Measurements from ENCODE around the gene C1QTNF6. TPM values are rescaled to one million over a fixed set of nuclear protein-coding genes. Genes with fewer than 3 reads are reported as not detected.

Gene C1QTNF6
- polyA plus RNA-seq, 1 donor: 18.6 TPM

DNA sequence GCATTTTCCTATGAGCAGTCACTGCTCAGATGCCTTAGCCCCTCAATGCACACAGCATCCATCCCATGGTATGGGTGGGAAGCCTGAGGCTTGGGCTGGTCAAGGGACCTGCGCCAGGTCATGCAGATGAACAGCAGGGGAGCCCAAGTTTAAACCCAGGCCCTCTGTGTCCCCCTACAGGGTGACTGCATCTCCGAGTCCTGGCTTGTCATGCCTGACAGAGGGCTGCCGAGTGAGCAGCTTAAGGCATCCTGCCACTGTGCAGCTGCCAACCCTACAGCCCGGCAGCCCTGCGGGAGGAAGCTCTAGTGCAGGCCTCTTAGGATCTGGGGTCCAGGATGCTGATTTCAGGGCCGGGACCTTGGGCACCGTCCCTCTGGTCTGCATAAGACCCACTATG is 48.3 kb downstream of the C1QTNF6 start:
- WGBS (ENCODE audit: insufficient coverage, low lambda C conversion rate): no CpG with 5 or more reads among the region's 7 CpGs
- Histone ChIP-seq H3K36me3 (ENCODE audit: control insufficient read depth, insufficient read depth, low read length) (no peaks in the 10 kb centered on the region), H3K4me3 (ENCODE audit: low read length) (no peak overlapping the region), H3K27me3 (ENCODE audit: control insufficient read depth, insufficient read depth, low read length) (no peaks in the 10 kb centered on the region), H3K27ac (ENCODE audit: low read length) (no peak overlapping the region), H3K4me1 (ENCODE audit: control insufficient read depth, insufficient read depth, low read length) (no peaks in the 10 kb centered on the region), H3K9me3 (ENCODE audit: control insufficient read depth, low read depth, low read length) (no peaks in the 10 kb centered on the region)
- no peak for DNase-seq

GRCh38 chr22:37138849-37139561 is 49.0 kb downstream of the C1QTNF6 start:
- no peaks in the 10 kb centered on the region for H3K9me3 ChIP-seq (ENCODE audit: control insufficient read depth, low read depth, low read length)
- H3K4me1 ChIP-seq (ENCODE audit: control insufficient read depth, insufficient read depth, low read length): no peaks in the 10 kb centered on the region
- H3K4me3 ChIP-seq (ENCODE audit: low read length): no peak overlapping the region
- H3K27ac ChIP-seq (ENCODE audit: low read length): no peak overlapping the region
- H3K27me3 ChIP-seq (ENCODE audit: control insufficient read depth, insufficient read depth, low read length): no peaks in the 10 kb centered on the region
- H3K36me3 ChIP-seq (ENCODE audit: control insufficient read depth, insufficient read depth, low read length): no peaks in the 10 kb centered on the region
- WGBS (ENCODE audit: insufficient coverage, low lambda C conversion rate): no CpG with 5 or more reads among the region's 16 CpGs
- no peak for DNase-seq

DNA sequence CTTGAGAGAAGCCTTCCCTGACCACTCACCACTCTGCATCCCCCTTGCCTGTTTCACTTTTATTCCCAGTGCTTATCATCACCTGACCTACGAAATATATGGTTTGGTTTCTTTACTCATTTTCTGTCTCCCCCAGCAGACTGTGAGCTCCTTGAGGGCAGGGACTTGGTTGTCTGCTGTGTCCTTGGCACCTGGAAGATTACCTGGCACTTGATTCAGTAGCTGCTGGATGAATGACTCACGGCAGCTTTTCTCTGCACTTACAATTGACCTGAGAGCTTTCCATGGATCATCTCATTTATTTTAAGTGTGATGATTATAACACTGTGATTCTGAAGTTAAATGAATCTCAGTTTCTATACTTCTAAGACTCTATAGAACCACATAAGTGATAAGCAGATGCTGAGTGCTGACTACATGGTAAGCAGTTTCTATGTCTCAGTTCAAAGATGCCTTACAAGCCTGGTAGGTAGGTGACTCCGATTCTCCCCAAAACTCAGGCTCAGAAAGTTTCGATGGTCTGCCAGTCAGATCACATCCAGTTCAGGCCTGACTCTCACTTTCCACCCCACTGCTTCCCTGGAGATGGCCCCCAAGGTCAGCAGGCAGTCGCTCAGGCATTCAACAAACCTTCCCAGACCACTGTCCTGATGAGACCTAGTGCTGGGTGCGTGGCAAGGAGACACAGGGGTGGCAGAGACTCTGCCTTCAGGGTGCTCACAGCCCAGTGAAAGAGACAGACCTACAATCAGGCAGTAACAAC is 50.0 kb downstream of the C1QTNF6 start:
- no peak for DNase-seq
- Histone ChIP-seq H3K27me3 (ENCODE audit: control insufficient read depth, insufficient read depth, low read length) (no peaks in the 10 kb centered on the region), H3K27ac (ENCODE audit: low read length) (no peak overlapping the region), H3K4me1 (ENCODE audit: control insufficient read depth, insufficient read depth, low read length) (no peaks in the 10 kb centered on the region), H3K36me3 (ENCODE audit: control insufficient read depth, insufficient read depth, low read length) (no peaks in the 10 kb centered on the region), H3K4me3 (ENCODE audit: low read length) (no peak overlapping the region), H3K9me3 (ENCODE audit: control insufficient read depth, low read depth, low read length) (no peaks in the 10 kb centered on the region)
- 100% methylated on average over 1 of the region's 6 CpGs for WGBS (ENCODE audit: insufficient coverage, low lambda C conversion rate)

DNA sequence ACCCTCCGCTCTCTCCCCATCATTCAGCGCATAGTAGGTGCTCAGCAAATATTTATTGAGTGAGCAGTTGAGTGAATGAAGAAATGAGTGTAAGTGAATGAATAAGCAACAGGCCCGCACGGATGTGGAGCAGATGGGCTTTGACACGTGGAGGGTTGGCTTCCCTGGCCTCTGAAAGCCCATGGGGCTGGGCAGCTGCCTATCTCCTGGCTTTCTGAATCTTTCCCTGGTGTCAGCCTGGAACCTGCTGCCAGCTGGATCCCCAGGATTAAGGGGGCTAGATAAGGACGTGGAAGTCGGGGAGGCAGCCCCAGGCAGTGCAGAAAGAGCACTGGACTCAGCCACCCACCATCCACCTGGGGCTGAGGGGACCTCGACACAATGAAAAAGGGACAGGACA is 50.9 kb downstream of the C1QTNF6 start:
- Histone ChIP-seq H3K27ac (ENCODE audit: low read length) (no peak overlapping the region), H3K9me3 (ENCODE audit: control insufficient read depth, low read depth, low read length) (no peaks in the 10 kb centered on the region), H3K4me3 (ENCODE audit: low read length) (no peak overlapping the region), H3K27me3 (ENCODE audit: control insufficient read depth, insufficient read depth, low read length) (no peaks in the 10 kb centered on the region), H3K4me1 (ENCODE audit: control insufficient read depth, insufficient read depth, low read length) (no peaks in the 10 kb centered on the region), H3K36me3 (ENCODE audit: control insufficient read depth, insufficient read depth, low read length) (no peaks in the 10 kb centered on the region)
- no peak for DNase-seq
- no CpG with 5 or more reads among the region's 8 CpGs for WGBS (ENCODE audit: insufficient coverage, low lambda C conversion rate)

GRCh38 chr22:37135023-37135422 is 53.0 kb downstream of the C1QTNF6 start:
- no peaks in the 10 kb centered on the region for H3K9me3 ChIP-seq (ENCODE audit: control insufficient read depth, low read depth, low read length)
- no peak for DNase-seq
- H3K27ac ChIP-seq (ENCODE audit: low read length): no peak overlapping the region
- H3K4me1 ChIP-seq (ENCODE audit: control insufficient read depth, insufficient read depth, low read length): no peaks in the 10 kb centered on the region
- no peaks in the 10 kb centered on the region for H3K36me3 ChIP-seq (ENCODE audit: control insufficient read depth, insufficient read depth, low read length)
- WGBS (ENCODE audit: insufficient coverage, low lambda C conversion rate): no CpG with 5 or more reads among the region's 12 CpGs
- no peak overlapping the region for H3K4me3 ChIP-seq (ENCODE audit: low read length)
- H3K27me3 ChIP-seq (ENCODE audit: control insufficient read depth, insufficient read depth, low read length): no peaks in the 10 kb centered on the region

DNA sequence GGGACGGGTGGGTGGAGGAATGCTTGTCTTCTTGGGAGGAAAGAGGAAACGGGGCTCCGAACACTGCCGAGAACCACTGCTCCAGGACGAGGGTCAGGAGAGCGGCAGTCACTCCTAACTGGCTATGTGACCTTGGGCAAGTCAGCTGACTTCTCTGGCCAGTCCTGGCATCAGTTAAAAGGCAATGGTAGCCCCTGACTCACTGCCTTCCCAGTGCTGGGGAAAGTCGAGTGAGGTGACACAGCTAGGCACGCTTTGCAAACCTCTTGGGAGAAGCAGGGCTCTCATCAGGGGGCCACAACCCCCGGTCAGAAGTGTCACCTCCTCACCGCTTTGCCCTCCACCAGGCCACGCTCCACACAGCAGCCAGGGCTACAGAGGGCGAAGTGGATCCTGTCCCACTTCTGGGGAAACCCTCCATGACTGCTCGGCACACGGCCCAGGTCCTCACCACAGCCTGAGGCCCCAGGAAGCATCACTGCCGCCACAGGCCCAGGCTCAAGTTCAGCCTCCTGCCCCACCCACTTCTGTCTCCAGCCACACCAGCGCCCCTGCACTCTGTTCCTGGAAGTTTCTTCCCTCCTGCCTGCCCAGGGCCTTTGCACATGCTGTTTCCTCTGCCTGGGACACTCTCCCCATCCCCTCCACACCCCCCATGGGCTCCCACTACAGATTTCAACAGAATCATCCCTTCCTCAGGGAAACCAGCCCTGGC is 54.6 kb downstream of the C1QTNF6 start:
- WGBS (ENCODE audit: insufficient coverage, low lambda C conversion rate): no CpG with 5 or more reads among the region's 16 CpGs
- no peaks in the 10 kb centered on the region for H3K27me3 ChIP-seq (ENCODE audit: control insufficient read depth, insufficient read depth, low read length)
- no peak overlapping the region for H3K27ac ChIP-seq (ENCODE audit: low read length)
- H3K4me3 ChIP-seq (ENCODE audit: low read length): no peak overlapping the region
- DNase-seq: no peak
- no peaks in the 10 kb centered on the region for H3K9me3 ChIP-seq (ENCODE audit: control insufficient read depth, low read depth, low read length)
- H3K36me3 ChIP-seq (ENCODE audit: control insufficient read depth, insufficient read depth, low read length): no peaks in the 10 kb centered on the region
- no peaks in the 10 kb centered on the region for H3K4me1 ChIP-seq (ENCODE audit: control insufficient read depth, insufficient read depth, low read length)

- H3K36me3 ChIP-seq (ENCODE audit: control insufficient read depth, insufficient read depth, low read length): no peaks in the 10 kb centered on the region
- no peaks in the 10 kb centered on the region for H3K27me3 ChIP-seq (ENCODE audit: control insufficient read depth, insufficient read depth, low read length)
- DNase-seq: no peak
- H3K9me3 ChIP-seq (ENCODE audit: control insufficient read depth, low read depth, low read length): no peaks in the 10 kb centered on the region
- no peak overlapping the region for H3K4me3 ChIP-seq (ENCODE audit: low read length)
- 100% methylated on average over 1 of the region's 7 CpGs for WGBS (ENCODE audit: insufficient coverage, low lambda C conversion rate)
- H3K27ac ChIP-seq (ENCODE audit: low read length): no peak overlapping the region
- H3K4me1 ChIP-seq (ENCODE audit: control insufficient read depth, insufficient read depth, low read length): no peaks in the 10 kb centered on the region
Observed at GRCh38 chr22:37132773-37133172, 55.3 kb downstream of the C1QTNF6 start.

Other genes with a start within 250 kb of the C1QTNF6 start
- gene TST, start 168.8 kb downstream of the C1QTNF6 start, polyA plus RNA-seq: 87.6 TPM
- 134 TPM for gene MPST, start 168.5 kb downstream of the C1QTNF6 start, polyA plus RNA-seq
- 14.1 TPM for gene KCTD17, start 136.5 kb downstream of the C1QTNF6 start, polyA plus RNA-seq
- 3.8 TPM for gene TMPRSS6, start 78.5 kb downstream of the C1QTNF6 start, polyA plus RNA-seq
- 7.2 TPM for gene IL2RB, start 38.3 kb downstream of the C1QTNF6 start, polyA plus RNA-seq
- gene SSTR3, start 24.2 kb upstream of the C1QTNF6 start, polyA plus RNA-seq: 0.54 TPM
- gene RAC2, start 56.0 kb upstream of the C1QTNF6 start, polyA plus RNA-seq: 22.6 TPM
- gene CYTH4, start 94.3 kb upstream of the C1QTNF6 start, polyA plus RNA-seq: 4.3 TPM
- 0.27 TPM for gene ELFN2, start 239.2 kb upstream of the C1QTNF6 start, polyA plus RNA-seq

Data from large intestine (tissue), 3 donors.